ENCODE results near the gene FARP1.

GRCh38 chr13:98225036-98225940 is 82.4 kb downstream of the FARP1 start:
- TF ChIP-seq, protein P1, sequence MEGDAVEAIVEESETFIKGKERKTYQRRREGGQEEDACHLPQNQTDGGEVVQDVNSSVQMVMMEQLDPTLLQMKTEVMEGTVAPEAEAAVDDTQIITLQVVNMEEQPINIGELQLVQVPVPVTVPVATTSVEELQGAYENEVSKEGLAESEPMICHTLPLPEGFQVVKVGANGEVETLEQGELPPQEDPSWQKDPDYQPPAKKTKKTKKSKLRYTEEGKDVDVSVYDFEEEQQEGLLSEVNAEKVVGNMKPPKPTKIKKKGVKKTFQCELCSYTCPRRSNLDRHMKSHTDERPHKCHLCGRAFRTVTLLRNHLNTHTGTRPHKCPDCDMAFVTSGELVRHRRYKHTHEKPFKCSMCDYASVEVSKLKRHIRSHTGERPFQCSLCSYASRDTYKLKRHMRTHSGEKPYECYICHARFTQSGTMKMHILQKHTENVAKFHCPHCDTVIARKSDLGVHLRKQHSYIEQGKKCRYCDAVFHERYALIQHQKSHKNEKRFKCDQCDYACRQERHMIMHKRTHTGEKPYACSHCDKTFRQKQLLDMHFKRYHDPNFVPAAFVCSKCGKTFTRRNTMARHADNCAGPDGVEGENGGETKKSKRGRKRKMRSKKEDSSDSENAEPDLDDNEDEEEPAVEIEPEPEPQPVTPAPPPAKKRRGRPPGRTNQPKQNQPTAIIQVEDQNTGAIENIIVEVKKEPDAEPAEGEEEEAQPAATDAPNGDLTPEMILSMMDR (IDR thresholded peaks at IDR 0.05), result no peak
- TF ChIP-seq POLR2A (IDR thresholded peaks at IDR 0.05), result no peak
